ENCODE data around the gene KAZN. TPM values are rescaled to one million over a fixed set of nuclear protein-coding genes. Genes with fewer than 3 reads are reported as not detected.

KAZN gene
- total RNA-seq, 2 experiments from 2014 or later = 0.22 to 0.55 TPM

- Histone ChIP-seq H3K36me3 (ENCODE audit: insufficient read depth, low read length) (no peaks in the 10 kb centered on the region), H3K9me3 (ENCODE audit: control insufficient read depth in 1 of 2, insufficient read depth in 1 of 2, low read length in 2 of 2) (peaks cover 11 to 14% of the 10 kb centered on the region in 2 experiments), H3K27ac (ENCODE audit: low read depth in 1 of 2, low read length in 2 of 2) (no peak overlapping the region), H3K4me3 (ENCODE audit: low read length) (no peak overlapping the region), H3K4me1 (ENCODE audit: insufficient read depth, low read length) (no peaks in the 10 kb centered on the region), H3K27me3 (ENCODE audit: control insufficient read depth in 1 of 2, insufficient read depth in 2 of 2, low read length in 2 of 2) (peaks cover 0 to 1% of the 10 kb centered on the region in 2 experiments)
- CTCF ChIA-PET = no interaction called here
- TF ChIP-seq CTCF (IDR thresholded peaks at IDR 0.05) = no peak
- H3K27me3 Mint-ChIP-seq = no peaks in the 10 kb centered on the region
- ATAC-seq (ENCODE audit: poor library complexity) (no peak), DNase-seq (no peak)
- no peak overlapping the region for H3K27ac Mint-ChIP-seq
- no peak overlapping the region for H3K4me3 Mint-ChIP-seq
- no peaks in the 10 kb centered on the region for H3K4me1 Mint-ChIP-seq (ENCODE audit: low read depth)
- no peaks in the 10 kb centered on the region for H3K9me3 Mint-ChIP-seq
- POLR2A ChIA-PET = no interaction called here
- intact Hi-C loops (cut with DNase I, micrococcal nuclease) = no loop called here
- no peaks in the 10 kb centered on the region for H3K36me3 Mint-ChIP-seq (ENCODE audit: low read depth)
Observed at GRCh38 chr1:14712136-14712535, 113.7 kb downstream of the KAZN start.

GRCh38 chr1:14713077-14713476, 114.6 kb downstream of the KAZN start:
- no peaks in the 10 kb centered on the region for H3K36me3 ChIP-seq (ENCODE audit: insufficient read depth, low read length)
- Mint-ChIP-seq H3K36me3 (ENCODE audit: low read depth) (no peaks in the 10 kb centered on the region), H3K27ac (no peak overlapping the region), H3K27me3 (no peaks in the 10 kb centered on the region), H3K4me3 (no peak overlapping the region), H3K9me3 (no peaks in the 10 kb centered on the region), H3K4me1 (ENCODE audit: low read depth) (no peaks in the 10 kb centered on the region)
- intact Hi-C loops (cut with DNase I, micrococcal nuclease) = no loop called here
- ChIA-PET POLR2A (no interaction called here), CTCF (no interaction called here)
- H3K27ac ChIP-seq (ENCODE audit: low read depth in 1 of 2, low read length in 2 of 2) = no peak overlapping the region
- H3K4me1 ChIP-seq (ENCODE audit: insufficient read depth, low read length) = no peaks in the 10 kb centered on the region
- peaks cover 6 to 11% of the 10 kb centered on the region in 2 experiments for H3K9me3 ChIP-seq (ENCODE audit: control insufficient read depth in 1 of 2, insufficient read depth in 1 of 2, low read length in 2 of 2)
- ATAC-seq (ENCODE audit: poor library complexity) (no peak), DNase-seq (no peak)
- no peak for TF ChIP-seq CTCF (IDR thresholded peaks at IDR 0.05)
- no peak overlapping the region for H3K4me3 ChIP-seq (ENCODE audit: low read length)
- H3K27me3 ChIP-seq (ENCODE audit: control insufficient read depth in 1 of 2, insufficient read depth in 2 of 2, low read length in 2 of 2) = no peaks in the 10 kb centered on the region

DNA sequence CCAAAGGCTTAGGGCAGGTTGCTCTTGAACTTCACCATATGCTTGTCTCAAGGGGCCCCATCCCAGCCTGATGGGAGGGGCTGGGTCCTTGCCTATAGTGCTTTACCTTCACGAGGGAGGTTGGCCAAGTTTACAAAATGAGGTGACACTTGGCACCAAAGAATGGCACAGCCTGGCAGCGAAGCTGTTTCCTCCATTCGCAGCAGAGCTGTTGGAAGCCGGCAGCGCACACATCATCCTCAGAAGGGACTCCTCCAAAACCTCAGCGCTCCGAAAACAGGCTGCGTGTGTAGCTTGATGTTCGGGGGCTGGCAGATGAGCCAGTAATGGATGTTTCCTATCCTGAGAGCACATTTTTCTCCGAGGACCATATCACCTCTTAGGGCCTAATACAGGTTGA, 116.8 kb downstream of the KAZN start:
- Mint-ChIP-seq H3K27ac (no peak overlapping the region), H3K27me3 (no peaks in the 10 kb centered on the region), H3K9me3 (peaks cover 3% of the 10 kb centered on the region), H3K36me3 (ENCODE audit: low read depth) (no peaks in the 10 kb centered on the region), H3K4me3 (no peak overlapping the region), H3K4me1 (ENCODE audit: low read depth) (no peaks in the 10 kb centered on the region)
- H3K4me3 ChIP-seq (ENCODE audit: low read length) = no peak overlapping the region
- TF ChIP-seq CTCF (IDR thresholded peaks at IDR 0.05) = no peak
- intact Hi-C loops (cut with DNase I, micrococcal nuclease) = no loop called here
- no peaks in the 10 kb centered on the region for H3K27me3 ChIP-seq (ENCODE audit: control insufficient read depth in 1 of 2, insufficient read depth in 2 of 2, low read length in 2 of 2)
- POLR2A ChIA-PET = no interaction called here
- H3K9me3 ChIP-seq (ENCODE audit: control insufficient read depth in 1 of 2, insufficient read depth in 1 of 2, low read length in 2 of 2) = peaks cover 0 to 10% of the 10 kb centered on the region in 2 experiments
- no peaks in the 10 kb centered on the region for H3K4me1 ChIP-seq (ENCODE audit: insufficient read depth, low read length)
- ATAC-seq (ENCODE audit: poor library complexity) (no peak), DNase-seq (no peak)
- H3K27ac ChIP-seq (ENCODE audit: low read depth in 1 of 2, low read length in 2 of 2) = no peak overlapping the region
- H3K36me3 ChIP-seq (ENCODE audit: insufficient read depth, low read length) = no peaks in the 10 kb centered on the region
- CTCF ChIA-PET = no interaction called here

Data from CD4-positive, alpha-beta T cell (primary cell).